ENCODE measurements around the gene TRIM74.
"Not testable (repeated sequence)": the region's sequence is repeated elsewhere in the genome, so short reads cannot be mapped to it uniquely, and the experiment has no call there.

Gene TRIM74

DNA sequence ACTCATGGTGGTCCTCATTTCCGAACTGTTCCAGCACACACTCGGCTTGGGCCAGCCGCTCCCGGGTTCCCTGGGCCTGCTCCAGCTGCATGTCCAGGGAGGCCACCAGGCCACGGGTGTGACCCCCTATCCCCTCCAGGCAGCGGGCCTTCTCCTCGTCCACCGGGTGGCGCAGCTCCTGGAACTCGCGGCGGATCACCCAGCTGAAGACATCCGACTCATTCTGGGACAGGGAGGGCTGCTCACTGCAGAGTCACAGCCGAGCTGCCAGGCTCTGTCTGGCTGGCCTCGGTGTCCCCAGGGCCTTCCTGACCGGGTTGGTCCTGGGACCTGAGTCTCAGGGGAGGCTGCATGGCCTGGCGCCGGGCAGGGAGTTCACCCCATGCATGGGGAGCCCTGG, 9.2 kb downstream of the TRIM74 start:
- not testable (repeated sequence) for DNase-seq (ENCODE audit: low read depth in 2 of 2)

DNA sequence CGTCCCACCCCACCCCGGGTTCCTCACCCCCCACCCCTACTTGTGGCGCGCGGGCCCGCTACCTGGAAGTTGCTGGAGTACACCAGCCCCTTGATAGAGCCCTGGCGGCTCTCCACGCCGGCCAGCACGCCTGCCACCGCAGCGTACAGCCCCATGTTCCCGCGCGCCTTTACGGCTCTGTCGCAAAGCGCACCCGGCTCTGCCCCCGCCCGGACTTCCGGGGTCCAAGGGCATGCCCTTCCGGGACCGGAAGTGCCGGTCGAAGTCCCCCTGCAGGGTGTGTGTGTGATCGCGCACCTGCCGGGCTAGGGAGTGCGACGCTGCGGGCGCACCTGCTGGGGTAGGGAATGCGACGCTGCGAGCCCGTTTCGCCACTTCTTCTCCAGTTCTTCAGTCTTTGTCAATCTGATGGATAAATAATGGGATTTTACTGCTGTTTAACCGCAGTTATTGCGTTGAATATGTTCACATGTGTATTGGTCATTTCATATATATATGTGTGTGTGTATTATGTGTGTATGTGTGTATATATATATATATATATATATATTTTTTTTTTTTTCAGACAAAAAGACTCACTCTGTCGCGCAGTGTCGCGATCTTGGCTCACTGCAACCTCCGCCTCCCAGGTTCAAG, 14.6 kb downstream of the TRIM74 start:
- not testable (repeated sequence) for DNase-seq (ENCODE audit: low read depth in 2 of 2)

DNA sequence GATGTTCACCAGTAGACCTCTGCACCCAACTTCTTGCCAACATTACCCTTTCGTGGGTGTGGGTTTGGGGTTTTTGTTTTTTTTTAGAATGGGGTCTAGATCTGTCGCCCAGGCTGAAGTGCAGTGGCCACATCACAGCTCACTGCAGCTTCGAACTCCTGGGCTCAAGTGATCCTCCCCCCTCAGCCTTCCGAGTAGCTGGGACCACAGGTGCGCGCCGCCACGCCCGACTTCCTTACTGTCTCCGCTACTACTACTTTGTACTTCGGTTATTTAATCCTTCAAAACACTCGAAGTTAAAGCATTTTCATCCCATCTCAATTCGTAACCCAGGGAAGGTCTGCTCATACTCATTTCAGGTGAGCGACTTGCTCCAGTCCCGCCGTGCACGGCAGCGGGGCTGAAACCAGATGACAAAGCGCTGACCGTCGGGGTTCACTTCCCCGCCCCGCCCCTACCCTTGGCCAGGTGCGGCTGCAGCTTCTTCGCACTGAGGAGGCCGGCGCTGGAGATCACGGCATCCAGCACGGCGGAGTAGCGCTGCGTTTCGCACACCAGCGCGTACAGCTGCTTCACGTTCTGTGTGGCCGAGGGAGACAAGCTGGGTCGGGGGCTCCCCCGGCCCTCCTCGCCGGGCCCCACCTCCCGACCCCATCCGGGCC, 15.2 kb downstream of the TRIM74 start:
- DNase-seq (ENCODE audit: low read depth in 2 of 2) = not testable (repeated sequence)

DNA sequence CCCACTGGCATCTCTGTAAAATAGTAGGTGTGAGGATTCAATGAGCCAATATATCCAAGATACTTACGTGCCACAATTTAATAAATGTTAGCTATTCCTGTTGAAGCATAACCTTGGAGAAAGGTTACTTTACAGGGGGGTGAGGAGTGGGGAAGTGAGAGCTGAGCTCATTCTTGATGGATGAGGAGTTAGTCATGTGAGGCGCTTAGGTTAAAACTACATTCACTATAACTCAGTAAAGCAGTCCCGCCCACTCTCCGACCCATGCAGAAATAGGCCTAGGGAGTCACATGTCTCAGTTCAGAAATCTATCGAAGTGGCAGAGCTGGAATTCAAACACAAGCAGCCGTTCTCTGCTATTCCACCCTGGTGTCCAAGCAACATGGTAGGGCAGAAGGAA, 18.8 kb downstream of the TRIM74 start:
- DNase-seq (ENCODE audit: low read depth in 2 of 2) = not testable (repeated sequence)

DNA sequence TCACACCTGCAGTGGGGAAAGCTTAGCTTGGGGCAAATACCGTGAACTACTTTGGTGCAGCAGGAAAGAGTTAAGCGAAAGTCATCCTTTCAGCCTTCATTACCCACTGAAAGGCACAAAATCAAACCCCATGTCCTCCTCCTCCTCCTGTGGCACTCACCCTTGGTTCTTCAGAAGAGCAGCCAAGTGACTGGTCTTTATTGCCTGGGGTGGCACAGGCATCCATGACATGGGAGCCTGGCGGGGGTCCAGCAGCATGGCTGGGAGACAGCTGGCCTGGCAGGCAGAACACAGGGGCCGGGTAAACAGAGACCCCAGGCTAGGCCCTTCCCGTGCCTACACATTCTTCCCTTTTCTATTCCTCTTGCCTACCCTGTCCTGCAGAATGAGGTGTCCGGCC, 19.6 kb downstream of the TRIM74 start:
- DNase-seq (ENCODE audit: low read depth in 2 of 2) = not testable (repeated sequence)

DNA sequence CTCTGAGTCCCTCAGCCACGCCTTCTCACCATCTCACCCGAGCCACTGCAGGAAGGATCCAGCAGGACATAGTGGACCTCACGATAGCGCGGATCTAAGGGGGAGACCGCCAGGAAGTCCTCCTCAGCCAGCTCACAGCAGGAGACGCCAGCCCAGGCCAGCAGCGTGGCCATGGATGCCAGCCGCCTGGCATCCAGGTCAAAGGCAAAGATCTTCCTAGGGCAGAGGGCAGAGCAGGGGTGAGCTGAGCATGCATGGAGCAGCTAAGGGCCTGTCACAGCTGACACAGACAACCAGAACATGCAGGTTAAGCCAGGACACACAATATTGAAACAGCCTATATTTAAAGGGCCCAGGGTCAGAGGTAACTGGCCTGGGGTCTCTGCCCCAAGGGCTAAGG, 20.0 kb downstream of the TRIM74 start:
- not testable (repeated sequence) for DNase-seq (ENCODE audit: low read depth in 2 of 2)

DNA sequence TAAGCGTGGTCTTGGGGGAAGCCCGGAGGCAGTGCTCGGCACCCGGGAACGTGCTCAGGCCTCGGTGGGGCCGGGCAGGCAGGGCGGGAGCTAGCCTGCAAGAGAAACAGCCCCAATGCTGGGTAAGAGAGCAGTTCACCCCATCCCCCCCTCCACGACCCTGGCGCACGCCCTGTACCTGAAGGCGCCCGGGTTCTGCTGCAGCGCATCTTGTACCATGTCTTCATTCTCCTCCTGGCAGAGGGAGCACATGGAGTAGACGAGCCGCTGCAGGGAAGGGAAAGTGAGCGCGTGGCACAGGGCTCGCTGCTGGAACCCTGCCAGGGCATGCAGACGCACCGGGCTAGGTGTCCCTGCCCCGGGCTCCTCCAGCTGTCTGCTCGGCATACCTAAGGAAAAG, 20.6 kb downstream of the TRIM74 start:
- DNase-seq (ENCODE audit: low read depth in 2 of 2) = not testable (repeated sequence)

DNA sequence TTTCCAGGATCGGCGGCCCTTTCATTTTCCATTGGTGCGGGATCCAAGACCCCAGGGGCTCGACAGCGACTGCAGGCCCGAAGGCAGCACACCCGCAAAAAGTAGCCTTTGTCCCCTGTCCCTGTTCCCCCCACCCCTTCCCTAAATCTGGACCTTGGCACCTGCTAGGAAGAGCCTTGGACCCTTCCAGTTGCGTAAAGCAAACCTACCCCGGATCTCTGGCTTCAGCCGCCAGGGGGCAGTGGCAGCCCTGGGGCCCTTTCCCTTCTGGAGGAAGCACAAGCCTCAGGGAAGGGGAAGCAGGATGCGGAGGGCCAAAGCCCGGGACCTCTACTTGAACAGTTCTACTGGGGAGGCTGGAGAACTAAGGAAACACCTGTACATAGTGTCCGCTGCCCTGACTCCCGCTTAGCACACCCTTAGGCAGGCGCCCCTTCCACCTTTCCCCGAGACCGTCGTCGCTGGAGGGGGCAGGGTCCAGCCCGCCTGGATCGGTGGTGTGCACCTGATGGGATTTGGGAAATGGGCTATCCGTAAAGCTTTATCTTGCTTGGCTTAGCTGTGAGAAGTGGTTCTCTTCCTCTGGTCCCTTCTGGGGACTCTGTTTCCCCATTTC, 23.0 kb downstream of the TRIM74 start:
- not testable (repeated sequence) for DNase-seq (ENCODE audit: low read depth in 2 of 2)

DNA sequence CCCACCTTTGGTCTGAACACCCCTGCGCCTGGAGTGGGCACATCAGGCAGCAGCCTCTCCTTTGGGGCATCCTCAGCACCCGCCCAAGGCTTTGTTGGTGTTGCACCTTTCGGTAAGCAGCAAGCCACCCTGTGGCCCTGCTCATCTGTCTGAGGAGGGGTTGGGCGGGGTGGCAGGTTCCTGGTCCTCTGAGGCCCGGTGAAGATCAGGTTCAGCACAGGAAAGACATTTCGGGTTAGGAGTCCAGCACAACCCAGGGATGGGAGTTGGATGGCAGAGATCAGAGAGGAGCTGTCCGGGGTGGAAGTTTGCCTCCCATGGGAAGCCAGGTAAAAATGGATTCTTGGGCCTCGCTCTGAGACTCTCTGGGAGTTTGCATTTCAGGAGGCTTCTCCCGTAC, 23.7 kb downstream of the TRIM74 start:
- not testable (repeated sequence) for DNase-seq (ENCODE audit: low read depth in 2 of 2)

DNA sequence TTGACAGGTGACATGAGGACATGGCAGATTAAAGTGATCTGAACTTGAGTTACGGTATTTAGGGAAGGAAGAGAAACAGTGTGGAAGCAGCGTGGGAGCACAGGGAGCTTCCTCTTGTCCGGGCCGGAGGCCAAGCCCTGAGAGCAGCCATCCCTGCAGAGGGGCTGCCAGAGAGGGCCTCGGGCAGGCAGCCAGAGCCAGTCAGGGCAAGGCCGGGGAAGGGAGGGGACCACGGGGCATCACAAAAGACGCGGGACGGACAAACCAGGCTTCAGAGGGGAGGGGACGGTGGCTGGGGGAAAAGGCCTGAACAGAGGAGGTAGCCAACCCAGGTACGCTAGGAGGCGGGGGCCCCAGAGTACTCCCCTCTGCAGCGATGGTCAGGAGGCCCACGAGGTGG, 24.3 kb downstream of the TRIM74 start:
- DNase-seq (ENCODE audit: low read depth in 2 of 2) = not testable (repeated sequence)

DNA sequence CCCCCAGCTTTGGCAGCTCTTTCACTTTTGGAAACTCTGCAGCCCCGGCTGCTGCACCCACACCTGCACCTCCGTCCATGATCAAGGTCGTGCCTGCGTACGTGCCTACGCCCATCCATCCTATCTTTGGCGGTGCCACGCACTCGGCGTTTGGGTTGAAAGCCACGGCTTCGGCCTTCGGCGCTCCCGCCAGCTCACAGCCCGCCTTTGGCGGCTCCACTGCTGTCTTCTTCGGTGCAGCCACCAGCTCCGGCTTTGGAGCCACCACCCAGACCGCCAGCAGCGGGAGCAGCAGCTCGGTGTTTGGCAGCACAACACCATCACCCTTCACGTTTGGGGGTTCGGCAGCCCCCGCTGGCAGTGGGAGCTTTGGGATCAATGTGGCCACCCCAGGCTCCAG, 26.3 kb downstream of the TRIM74 start:
- DNase-seq (ENCODE audit: low read depth in 2 of 2) = not testable (repeated sequence)

DNA sequence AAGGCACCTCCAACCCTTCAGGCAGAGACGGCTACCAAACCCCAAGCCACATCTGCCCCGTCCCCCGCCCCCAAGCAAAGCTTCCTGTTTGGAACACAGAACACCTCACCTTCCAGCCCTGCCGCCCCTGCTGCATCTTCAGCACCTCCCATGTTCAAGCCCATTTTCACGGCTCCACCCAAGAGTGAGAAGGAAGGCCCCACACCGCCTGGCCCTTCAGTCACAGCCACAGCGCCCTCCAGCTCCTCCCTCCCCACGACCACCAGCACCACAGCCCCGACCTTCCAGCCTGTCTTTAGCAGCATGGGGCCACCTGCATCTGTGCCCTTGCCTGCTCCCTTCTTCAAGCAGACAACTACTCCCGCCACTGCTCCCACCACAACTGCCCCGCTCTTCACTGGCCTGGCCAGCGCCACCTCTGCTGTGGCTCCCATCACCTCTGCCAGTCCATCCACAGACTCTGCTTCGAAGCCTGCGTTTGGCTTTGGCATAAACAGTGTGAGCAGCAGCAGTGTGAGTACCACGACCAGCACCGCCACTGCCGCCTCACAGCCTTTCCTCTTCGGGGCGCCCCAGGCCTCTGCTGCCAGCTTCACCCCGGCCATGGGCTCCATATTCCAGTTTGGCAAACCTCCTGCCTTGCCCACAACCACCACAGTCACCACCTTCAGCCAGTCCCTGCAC, 27.1 kb downstream of the TRIM74 start:
- DNase-seq (ENCODE audit: low read depth in 2 of 2) = not testable (repeated sequence)

DNA sequence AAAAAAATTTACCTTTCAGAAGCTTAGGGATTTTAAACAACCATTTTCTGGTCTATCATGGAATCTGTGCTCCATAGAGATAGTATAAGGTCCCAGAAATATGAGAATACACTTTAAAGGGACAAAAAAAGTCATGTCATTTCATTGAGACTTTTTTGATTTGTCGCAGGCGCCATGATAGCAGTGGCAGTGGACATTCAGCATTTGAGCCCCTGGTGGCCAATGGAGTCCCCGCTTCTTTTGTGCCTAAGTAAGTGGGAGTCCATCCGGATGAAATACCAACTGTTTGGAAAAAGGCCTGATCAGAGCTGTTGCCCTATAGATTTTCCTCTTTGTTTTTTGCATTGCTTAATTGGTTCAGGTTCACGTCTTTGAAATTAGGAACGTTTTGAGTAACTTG, 41.0 kb downstream of the TRIM74 start:
- DNase-seq (ENCODE audit: low read depth in 2 of 2) = not testable (repeated sequence)

DNA sequence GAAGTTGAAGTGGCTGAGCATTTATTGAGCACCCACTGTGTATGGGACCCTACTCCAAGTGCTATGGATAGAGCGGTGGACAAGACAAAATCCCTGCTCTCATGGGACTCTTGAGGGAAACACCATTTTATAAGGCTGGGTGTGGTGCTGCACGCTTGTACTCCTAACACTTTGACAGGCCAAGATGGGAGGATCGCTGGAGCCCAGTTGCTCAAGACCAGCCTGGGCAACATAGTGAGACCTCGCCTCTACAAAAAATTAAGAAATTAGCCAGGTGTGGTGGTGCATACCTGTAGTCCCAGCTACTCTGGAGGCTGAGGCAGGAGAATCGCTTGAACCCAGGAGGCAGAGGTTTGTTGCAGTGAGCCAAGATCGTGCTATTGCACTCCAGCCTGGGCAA, 41.5 kb downstream of the TRIM74 start:
- not testable (repeated sequence) for DNase-seq (ENCODE audit: low read depth in 2 of 2)

DNA sequence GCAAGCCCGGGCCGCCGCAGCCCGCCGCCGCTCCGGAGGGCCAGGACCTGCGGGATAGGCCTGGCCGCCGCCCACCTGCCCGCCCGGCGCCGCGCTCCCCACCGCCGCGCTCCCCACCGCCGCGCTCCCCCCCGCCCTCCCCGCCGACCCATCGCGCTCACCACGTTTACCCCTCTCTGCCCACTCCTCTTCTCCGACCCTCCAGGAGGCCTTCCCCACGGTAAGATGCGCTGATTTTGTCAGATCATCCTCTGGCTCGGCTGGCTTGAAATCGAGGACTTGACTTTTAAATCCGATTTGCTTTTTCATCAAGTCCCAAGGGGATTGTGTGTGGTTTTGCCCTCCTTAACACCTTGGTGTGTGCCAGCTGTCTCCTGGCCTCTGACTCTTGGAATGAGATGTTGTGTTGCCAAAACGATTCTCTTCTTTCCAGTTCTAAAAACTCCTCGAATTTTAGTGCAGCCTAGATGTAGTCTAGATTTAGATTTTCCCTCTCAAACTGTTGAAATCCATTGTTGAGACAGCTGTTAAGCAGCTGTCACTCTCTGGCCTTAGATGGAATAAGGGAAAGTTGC, 43.6 kb downstream of the TRIM74 start:
- no peak for DNase-seq (ENCODE audit: low read depth in 2 of 2)

DNA sequence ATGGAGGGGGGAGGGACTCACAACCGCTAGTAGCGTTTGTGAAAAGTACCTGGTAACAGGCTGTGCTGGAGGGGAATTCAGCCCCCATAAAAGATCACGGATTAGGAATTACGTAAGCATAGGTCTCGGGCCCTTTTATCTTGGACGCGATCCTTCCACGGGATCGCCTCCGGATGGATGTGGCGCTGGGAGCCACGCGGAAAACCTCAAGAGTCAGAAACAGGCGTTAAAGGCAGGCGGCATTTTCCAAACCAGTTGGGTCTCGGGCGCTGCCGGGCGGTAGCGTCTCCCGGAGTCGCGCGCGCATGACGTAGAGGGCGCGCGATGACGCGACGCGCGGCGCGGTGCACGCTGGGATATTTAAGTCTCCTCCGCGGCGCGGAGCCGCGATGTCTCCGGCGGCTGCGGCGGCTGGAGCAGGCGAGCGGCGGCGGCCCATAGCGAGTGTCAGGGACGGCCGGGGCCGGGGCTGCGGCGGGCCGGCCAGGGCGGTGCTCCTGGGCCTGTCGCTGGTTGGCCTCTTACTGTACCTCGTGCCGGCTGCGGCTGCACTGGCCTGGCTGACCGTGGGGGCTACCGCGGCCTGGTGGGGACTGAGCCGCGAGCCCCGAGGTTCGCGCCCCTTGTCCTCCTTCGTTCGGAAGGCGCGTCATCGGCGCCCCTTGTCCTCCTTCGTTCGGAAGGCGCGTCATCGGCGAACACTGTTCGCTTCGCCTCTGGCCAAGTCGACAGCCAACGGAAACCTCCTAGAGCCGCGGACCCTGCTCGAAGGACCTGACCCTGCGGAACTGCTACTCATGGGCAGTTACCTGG, 44.3 kb downstream of the TRIM74 start, which contains the start of gene POM121:
Gene POM121 (plus strand): TSS at position 363 of the 813 bp plus-strand sequence. CDS start 27 bp downstream, at position 390.
- peak; percentile 46 to 57 for DNase-seq (ENCODE audit: low read depth in 2 of 2)

DNA sequence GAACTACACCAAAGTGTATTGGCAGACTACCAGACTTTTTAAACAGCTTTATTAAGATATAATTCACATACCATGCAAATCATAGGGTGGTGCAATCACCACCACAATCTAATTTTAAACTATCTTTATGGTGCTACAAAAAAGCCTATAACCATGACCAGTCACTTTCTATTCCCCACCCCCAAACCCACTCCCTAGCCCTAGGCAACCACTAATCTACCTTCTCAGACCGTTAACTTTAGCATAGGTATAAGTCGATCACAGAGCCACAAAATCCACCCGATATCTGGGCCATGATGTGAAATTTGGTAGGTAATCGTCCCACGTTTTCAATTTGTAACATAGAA, 44.9 kb downstream of the TRIM74 start:
- no peak for DNase-seq (ENCODE audit: low read depth in 2 of 2)

DNA sequence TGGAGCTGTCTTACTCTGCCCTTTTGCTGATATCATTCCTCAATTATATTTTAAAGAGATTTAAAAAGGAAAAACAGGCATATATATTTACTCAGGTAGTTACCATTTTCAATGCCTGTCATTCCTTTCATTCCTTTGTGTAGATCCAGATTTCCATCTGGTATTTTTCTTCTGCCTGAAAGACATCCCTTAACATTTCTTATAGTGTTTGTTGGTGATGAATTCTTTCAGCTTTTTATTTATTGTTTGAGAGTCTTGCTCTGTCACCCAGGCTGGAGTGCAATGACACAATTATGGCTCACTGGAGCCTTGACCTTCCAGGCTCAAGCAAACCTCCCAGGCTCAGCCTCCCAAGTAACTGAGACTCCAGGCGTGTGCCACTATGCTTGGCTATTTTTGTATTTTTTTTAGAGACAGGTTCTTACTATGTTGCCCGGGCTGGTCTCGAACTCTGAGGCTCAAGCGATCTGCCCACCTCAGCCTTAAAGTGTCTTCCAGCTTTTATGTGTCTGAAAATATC, 50.0 kb downstream of the TRIM74 start:
- no peak for DNase-seq (ENCODE audit: low read depth in 2 of 2)

DNA sequence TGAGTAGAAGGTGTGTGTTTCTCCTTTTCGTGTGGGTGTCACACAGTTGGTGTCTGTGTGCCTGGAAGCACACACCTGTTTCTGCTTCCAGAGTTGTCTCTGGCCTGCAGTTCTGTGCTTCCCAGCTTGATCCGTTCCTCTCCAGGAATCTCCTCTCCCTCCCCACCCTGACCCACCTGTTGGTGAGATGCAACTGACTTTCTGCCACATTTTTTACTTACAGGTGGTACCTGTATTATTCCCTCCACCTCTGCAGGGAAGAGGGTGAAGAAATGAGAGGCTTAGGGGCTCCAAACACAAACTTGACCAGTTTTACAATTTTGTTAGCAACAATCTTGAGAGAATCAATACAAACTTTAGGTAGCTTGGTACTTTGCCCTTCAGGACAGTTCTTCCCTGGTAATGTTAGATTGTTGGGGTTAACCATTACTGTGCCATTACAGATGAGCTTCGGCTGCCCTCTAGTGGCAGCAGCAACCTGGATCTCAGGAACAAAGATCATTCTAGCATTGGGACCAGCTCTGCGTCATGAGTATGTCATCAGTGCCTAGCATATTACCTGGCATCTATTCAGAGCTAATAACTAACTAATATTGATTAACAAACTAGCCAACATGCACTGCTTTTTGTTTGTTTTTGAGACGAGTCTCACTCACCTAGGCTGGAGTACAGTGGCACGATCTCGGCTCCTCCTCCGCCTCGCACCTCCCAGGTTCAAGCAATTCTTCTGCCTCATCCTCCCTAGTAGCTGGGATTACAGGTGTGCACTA, 54.3 kb downstream of the TRIM74 start:
- DNase-seq (ENCODE audit: low read depth in 2 of 2) = peak in 1 of 2 experiments; percentile 8

DNA sequence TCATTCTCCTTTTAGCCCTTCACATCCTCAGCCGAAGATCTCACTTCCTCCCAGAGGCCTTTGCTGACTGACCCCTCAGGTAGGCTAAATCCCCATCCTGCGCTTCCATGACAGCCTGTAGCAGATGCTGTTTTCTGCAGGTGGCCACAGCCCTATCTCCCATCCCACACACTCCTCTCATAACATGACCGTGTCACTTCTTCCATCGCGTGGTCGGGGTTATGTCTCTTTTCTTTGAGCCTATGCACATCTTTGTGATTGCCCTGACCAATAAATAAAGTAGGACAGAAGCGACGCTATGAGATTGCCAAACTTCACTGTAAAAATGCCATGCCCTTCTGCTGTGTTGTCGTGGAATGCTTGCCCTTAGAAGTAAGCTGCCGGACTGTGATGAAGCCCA, 55.5 kb downstream of the TRIM74 start:
- not testable (repeated sequence) for DNase-seq (ENCODE audit: low read depth in 2 of 2)
